HT-29 (cell line): ENCODE data around the gene SZT2. TPM values are rescaled to one million over a fixed set of nuclear protein-coding genes. Genes with fewer than 3 reads are reported as not detected.
A peak's percentile ranks its signal among the peaks of the same experiment; 100 is the strongest.

ENCODE experiments used
- DNase-seq: peaks from one replicate; pipeline ENCODE4 v3.0.0-alpha.2; 2015; ENCODE audit warnings: low spot score
- total RNA-seq: library from RNA; depleted of rRNA; stranded (reverse); fragments of >200 nt; shearing (Covaris generic); gene quantifications from 2 replicates; pipeline ENCODE4 v1.2.3, GENCODE V29; 2014; rRNA removed

SZT2 gene
- 17.5 and 21.9 TPM in 2 replicates for total RNA-seq

DNA sequence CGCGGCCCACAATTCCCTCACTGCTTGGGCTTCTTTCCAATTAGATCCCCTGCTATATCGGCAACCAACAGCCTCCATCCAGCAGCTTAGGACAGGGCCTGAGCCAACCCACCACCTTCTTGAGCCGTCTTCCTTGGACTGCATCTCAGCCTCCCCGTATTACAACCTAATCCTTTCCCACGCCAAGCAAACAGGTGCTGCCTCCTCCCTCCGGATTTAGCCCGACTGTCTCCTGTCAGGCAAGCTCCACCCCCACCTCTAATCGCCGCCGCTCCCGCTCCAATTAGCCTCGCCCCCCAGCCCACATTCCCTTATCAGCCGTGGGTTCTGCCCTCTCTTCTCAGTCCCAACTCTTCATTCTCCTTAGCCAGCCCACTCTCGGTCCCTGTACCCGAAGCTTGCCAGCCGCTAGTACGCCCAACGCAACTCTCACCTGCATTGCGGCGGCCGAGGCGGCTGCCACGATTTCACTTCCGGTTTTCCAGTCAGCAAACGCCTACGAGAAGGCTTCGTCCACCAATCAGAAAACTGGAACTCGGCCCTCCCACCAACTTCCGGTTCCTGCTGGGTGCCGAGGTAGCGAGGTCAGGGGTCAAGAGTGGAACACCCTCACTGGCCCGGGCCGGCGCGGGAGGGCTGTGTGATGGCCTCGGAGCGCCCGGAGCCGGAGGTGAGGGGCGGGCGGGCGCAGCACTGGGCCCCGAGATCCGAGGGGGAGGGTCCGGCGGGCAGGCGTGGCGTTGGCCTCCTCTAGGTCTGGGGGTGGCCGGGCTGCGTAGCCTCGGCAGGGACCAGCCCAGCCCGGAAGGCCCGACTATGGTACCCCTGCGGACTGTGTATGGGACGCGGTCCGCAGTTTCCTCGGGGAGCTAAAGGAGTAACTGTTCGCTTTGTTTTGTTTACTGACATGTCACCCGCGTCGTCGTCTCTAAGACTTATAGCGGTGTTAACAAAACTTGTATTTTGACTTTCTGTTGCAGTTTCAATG, at the start of gene SZT2, which contains the start of gene MED8:
Gene SZT2, plus strand, starts transcription at position 574 of the 988 bp plus-strand sequence. Its CDS starts 70 bp downstream, at position 644.
Gene MED8, minus strand, starts transcription at position 475 of the 988 bp plus-strand sequence. Its CDS starts 36 bp downstream, at position 439.
- peak; percentile 98 for DNase-seq

DNA sequence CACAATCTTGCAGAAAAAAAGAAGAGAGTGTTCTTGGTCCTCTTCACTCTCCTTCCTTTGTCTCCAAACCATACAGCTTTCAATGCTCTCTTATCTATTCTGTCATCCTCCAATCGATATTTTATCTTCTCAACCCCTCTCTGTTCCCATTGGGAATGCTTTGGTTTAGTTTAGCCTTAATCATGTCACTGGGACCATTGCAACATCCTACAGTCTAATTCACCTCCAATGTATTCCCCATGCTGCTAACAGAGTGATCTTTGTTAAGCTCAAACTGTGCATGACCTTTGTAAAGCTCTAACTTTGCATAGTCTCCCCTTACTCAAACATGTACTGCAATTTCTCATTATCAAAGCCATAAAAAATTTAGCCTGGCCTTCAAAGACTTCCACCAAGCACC, 49.1 kb upstream of the SZT2 start:
- DNase-seq, result no peak

DNA sequence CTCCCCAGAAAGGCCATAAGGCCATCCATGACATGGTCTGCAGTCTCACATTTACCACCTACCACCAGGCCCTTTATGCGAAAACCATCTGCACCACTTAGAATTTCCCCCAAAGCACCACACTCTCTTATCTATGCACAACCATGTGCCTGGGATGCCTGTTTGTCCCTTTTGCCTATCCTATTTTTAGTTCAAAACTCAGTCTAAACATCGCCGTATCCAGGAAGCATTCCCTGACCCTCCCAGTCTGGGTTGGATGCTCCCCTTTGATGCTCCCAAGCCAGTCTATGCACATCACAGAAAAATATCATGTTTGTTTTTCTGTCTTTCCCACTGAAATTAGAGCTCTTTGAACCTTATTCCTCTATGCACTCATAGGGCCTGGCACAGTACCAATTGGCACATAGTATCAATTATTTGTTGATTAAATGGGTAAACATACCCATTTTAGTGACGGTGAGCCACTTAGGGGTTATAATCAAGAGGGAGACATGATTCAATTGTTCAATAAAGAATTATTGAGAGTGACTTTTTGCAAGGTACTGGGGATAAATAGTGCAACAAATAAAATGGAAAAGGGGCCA, 45.3 kb upstream of the SZT2 start:
- no peak for DNase-seq

DNA sequence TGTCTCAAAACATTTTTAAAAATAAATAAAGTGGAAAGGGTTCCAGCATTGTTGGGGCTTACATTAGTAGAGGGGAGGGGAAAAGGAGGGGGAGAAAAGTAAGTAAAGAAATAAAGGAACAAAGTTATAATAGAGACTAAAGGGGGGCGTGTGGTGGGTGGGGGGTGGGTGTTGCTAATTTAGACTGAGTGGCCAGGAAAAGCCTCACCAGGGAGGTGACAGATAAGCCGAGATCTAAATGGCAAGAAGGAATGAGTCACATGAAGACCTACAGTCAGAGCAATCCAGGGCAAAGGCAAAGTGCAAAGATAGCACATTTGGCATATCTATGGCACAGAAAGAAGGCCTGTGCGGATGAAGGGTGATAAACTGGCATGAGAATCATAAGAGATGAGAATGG, 44.6 kb upstream of the SZT2 start:
- peak; percentile 45 for DNase-seq

DNA sequence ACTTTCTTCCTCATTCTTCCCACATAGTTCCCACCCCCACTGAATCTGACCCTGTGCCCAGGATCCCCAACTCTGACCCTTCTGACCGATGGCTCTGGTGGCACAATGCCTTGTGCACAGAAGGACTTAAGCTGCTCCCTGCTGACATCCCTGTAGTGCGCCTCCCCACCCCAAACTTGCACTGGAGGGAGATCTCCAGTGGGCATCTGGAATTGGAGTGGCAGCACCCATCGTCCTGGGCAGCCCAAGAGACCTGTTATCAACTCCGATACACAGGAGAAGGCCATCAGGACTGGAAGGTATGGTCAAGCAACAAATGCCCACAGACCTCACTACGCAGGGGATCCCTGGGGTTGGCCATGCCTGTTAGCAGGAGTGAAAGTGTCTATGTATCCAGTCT, 43.1 kb upstream of the SZT2 start:
- no peak for DNase-seq

DNA sequence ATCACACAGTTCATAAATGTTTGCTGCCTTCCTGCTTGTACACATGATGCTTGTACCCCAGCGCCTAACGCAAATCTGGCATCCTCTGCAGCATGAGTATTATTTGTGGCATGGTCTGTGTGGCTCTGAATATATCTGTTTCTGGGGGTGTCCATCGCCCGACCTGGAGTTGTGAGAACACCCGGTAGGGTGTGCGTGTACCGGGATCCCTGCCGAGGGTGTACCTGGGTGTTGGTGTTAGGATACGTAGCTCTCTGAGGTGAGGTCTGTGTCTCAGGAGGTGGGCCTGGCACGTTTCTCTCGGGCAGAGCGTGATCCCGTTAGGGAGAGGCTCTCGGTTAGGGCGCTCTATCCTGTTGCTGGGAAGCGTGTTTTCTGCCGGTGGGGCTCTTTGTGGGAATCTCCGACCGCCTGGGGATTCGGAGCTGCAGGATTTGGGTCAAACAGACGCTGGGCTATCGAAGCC, 41.3 kb upstream of the SZT2 start:
- no peak for DNase-seq

DNA sequence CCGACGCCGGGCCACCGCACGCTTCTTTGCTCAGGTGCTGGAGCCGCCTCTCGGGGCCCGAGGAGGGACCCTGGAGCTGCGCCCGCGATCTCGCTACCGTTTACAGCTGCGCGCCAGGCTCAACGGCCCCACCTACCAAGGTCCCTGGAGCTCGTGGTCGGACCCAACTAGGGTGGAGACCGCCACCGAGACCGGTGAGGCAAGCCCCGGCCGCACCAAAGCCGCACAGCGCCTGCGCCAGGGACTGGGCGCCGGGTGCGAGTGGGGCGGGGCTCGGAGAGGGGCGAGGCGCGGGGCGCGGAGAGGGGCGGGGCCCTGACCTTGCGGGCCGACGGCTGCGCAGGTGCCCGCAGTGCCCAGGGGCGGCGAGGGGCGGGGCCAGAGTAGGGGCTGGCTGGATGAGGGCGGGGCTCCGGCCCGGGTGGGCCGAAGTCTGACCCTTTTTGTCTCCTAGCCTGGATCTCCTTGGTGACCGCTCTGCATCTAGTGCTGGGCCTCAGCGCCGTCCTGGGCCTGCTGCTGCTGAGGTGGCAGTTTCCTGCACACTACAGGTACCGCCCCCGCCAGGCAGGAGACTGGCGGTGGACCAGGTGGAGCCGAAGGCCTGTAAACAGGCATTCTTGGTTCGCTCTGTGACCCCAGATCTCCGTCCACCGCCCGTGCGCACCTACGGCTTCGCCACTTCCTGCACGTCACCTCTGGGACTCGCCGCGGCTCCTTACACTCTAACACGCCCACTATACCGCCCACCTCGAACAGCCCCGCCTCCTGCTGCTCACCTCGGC, 40.7 kb upstream of the SZT2 start:
- DNase-seq, result peak; percentile 95

DNA sequence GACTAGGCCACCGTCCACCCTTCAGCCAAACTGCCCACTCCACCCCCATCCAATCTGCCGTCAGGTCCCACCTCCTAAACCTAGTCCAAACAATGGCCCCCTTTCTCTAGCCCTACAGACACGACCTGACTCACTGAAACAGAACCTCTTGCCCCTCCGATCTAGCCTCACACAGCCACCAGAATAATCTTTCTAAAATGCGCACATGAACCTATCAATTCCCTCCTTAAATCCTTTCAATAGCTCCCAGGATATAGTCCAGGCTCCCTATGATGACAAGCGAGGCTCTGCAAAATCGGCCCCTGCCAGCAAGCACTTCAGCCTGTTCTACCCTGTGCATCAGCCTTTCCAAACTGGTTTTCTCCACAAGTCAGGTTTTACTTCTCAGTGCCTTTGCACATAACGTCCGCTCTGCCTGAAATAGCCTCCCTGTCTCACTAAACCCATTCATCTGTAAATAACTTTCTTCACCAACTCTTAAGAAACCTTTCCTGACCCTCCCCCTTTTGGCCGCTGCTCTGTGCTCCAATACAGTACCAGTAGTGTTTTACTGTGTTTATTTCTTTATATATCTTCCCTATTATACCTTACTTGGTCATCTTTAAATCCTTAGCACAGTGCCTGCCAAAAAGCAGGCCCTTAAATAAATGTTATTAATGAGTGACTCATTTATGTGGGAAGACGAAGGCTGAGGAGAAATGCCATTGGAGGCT, 39.9 kb upstream of the SZT2 start:
- no peak for DNase-seq

DNA sequence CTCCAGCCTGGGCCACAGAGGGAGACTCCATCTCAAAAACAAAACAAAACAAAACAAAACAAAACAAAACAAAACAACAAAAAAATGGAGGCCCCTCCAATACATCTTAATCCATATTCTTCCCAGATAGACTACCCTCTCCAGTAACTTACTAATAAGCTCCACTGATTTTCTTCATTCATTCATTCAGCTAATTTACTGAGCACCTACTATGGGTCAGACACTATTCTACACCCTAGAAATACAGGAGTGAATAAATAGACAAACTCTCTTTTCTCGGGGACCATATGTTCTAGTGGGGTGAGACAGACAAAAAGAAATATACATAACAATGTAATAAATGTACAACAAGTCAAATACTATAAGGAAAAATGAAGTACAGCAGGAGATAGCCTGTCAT, 38.7 kb upstream of the SZT2 start:
- DNase-seq, result no peak

DNA sequence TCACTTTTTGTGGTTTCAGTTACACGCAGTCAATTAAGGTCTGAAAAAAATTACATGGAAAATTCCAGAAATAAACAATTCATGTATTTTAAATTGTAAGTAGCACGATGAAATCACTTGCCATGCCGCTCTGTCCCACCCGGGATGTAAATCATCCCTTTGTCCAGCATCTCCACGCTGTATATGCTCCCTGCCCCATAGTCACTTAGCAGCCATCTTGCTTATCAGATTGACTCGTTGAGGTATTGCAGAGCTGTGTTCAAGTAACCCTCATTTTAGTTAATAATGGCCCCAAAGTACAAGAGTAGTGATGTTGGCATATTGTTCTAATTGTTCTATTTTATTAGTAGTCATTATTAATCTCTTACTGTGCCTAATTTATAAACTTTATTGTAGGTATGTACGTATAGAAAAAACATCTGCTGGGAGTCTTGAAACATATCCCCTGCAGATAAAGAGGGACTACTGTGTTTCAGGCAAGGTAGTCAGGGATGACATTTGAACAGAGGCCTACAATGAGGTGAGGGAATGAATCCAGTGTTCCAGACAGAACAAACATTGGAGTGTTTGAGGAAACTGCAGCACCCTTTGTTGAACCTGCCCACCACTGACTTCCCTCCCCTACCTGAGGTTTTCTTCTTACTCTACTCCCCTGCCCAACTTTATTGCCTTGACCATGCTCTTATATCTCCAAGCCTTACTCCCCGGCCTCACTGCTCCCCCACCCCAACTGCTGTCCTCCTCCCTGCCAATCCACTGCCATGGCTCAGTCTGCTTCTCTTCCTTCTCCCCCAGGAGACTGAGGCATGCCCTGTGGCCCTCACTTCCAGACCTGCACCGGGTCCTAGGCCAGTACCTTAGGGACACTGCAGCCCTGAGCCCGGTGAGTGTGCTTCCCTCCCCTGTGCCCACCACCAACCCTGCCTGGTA, 38.0 kb upstream of the SZT2 start:
- no peak for DNase-seq

DNA sequence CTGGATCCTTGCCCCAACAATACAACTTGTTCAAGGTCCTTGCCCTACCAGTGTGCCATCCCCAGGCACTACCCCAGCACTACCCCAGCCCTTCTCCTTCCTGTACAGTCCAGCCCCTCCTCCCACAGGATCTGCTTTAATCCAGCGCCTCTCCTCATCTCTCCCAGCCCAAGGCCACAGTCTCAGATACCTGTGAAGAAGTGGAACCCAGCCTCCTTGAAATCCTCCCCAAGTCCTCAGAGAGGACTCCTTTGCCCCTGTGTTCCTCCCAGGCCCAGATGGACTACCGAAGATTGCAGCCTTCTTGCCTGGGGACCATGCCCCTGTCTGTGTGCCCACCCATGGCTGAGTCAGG, 37.4 kb upstream of the SZT2 start:
- DNase-seq, result no peak

DNA sequence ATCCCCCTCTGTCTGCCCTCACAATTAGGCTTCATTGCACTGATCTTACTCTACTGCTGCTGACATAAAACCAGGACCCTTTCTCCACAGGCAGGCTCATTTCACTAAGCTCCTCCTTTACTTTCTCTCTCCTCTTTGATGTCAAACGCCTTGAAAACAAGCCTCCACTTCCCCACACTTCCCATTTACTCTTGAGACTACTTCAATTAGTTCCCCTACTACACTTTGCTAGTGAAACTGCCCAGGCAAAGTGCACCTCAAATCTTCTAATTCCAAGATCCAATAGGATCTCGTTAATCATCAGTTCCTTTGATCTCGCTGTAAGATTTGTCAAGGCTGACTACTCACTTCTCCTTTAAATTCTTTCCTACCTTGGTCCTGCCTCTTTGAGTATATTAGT, 36.8 kb upstream of the SZT2 start:
- DNase-seq, result no peak

DNA sequence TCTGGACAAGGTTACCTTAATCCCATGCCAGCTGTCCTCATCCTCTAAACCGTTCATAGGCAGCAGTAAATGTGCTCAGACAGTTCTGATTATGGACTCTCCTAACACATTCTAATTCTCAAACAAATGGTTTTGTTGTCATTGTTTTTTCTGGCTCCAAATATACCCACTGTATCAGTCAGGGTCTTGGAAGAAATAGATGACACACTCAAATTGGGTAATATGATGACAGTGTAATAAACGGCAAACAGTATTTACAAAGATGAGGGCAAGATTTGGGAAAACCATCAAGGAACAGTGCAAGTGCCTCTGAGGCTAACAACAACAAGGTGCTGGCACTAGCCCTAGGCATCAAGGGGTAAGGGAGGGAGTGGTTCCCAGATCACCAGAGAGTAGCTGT, 35.2 kb upstream of the SZT2 start:
- DNase-seq, result no peak

DNA sequence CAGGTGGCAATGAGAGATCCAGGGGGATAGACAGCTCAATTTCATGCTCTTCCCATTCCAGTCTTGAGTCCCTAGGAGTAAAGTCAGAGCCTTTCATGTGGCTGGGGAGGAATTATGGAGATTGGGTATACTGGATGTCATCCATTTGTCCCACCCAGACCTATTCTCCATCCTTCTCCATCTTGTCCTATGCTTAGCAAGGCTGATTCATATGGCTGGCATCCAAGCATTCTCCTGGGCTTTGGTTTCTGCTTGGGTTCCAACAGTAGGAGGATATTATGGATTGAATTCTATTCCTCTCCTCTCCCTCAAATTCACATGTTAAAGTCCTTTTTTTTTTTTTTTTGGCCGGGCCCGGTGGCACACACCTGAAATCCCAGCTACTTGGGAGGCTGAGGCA, 34.8 kb upstream of the SZT2 start:
- no peak for DNase-seq

DNA sequence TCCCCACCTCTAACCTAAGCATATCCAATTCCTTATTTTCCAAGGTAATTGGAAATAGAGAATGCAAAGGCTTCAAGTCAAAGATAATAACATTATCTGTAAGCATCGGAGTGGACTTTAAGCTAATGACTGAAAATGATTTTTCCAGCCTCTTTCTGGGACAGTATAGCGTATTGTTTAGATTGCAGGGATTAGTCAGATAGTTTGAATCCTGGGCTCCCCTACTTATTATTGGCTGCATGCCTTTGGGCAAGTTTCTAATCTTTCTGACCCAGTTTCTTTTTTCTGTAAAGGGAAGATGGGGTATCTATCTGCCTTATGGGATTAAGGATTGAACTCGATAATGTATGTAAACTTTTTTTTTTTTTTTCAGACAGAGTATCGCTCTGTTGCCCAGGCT, 32.4 kb upstream of the SZT2 start:
- DNase-seq, result no peak

DNA sequence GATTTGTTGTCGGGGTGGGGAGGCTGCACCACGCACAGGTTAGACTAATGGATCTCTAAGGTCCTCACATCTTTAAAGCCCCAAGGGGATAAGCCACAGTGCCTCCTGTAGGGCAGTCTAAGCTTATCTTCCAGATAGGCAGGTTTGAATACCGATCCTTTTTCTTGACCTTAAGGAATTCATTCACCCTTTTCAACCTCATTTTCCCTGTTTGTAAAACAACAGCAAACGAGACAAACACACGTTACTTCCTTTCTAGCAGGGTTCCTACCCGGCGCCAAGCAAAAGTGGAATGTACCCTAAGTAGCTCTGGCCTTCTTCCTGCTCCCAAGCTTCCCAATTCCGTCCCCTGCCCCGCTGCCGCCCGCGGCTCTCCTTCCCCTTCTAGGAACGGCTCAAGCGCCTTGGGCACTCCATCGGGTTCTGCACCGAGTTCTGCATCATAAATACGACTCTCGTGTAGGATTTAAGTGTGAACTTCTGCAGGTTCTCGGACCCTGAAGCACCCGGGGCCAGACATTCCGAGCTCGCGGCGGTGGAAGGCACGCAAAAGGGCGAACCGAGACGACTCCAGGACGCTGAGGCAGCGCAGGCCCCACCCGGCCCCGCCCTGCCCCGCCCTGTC, 31.5 kb upstream of the SZT2 start:
- peak; percentile 77 for DNase-seq

DNA sequence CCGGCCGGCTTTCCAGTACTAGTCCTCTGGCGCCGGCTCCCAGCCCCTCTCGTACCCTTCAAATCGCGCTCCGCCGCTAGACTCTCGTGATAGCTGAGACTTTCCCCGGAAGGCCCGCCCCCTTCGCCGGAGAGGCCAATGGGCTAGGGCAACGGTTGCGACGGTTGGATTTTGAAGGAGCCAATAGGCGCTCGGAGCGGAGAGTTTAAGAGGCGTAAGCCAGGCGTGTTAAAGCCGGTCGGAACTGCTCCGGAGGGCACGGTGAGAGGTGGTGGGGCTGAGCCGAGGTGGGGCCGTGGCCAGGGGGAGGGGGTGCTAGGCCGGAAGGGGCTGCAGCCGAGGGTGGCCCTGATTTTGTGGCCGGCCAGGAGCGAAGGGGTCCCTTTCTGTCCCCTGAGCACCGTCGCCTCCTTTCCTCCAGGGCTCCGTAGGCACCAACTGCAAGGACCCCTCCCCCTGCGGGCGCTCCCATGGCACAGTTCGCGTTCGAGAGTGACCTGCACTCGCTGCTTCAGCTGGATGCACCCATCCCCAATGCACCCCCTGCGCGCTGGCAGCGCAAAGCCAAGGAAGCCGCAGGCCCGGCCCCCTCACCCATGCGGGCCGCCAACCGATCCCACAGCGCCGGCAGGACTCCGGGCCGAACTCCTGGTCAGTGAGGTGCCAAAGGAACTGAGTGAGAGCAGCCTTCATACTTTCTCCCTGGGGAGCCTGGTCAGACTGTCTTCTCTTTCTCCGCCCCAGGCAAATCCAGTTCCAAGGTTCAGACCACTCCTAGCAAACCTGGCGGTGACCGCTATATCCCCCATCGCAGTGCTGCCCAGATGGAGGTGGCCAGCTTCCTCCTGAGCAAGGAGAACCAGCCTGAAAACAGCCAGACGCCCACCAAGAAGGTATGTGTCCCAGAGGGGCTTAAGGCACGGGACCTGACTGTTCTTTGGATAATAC, 30.7 kb upstream of the SZT2 start, which contains the start of gene CDC20:
Gene CDC20, plus strand, starts transcription at position 236 of the 948 bp plus-strand sequence. Its CDS starts 235 bp downstream, at position 471.
- peak; percentile 99 for DNase-seq

DNA sequence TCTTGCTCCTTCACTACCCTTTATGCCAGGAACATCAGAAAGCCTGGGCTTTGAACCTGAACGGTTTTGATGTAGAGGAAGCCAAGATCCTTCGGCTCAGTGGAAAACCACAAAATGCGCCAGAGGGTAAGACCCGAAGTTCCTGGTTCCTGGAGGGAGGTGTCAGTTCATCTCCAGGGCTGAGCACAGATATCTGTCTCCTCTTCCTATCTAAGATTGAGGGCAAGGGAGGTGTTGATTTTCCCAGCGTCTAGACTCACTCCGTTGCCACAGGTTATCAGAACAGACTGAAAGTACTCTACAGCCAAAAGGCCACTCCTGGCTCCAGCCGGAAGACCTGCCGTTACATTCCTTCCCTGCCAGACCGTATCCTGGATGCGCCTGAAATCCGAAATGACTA, 30.0 kb upstream of the SZT2 start:
- no peak for DNase-seq
